Non-pigmented ciliary epithelial cell (primary cell): Measurements from ENCODE around the gene MYO1H.

Experiments
- DNase-seq: peaks from one replicate; pipeline ENCODE4 v3.0.0-alpha.2; 2010; ENCODE audit warnings: low read depth

Gene MYO1H

DNA sequence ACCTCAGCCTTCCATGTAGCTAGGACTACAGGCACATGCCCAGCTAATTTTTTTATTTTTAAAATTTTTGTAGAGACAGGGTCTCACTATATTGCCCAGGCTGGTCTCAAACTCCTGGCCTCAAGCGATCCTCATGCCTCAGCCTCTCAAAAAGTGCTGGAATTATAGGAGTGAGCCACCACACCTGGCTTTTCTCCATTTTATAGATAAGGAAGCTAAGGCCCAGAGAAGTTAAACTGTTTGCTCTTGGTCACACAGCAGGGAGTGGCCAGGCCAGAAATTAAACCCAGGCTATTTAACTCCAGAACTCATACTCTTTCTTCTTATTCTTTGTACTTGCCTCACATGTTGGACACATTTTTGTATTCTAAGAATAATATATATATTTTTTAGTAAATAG, 146.2 kb downstream of the MYO1H start:
- no peak for DNase-seq

GRCh38 chr12:109494348-109494881, 146.7 kb downstream of the MYO1H start:
- no peak for DNase-seq

- no peak for DNase-seq
Measured at GRCh38 chr12:109495012-109495411, 147.3 kb downstream of the MYO1H start.

GRCh38 chr12:109496306-109496705, 148.6 kb downstream of the MYO1H start:
- no peak for DNase-seq

- peak; percentile 60 for DNase-seq
Measured at GRCh38 chr12:109497675-109498074, 150.0 kb downstream of the MYO1H start.
